ENCODE results near the gene PVALB.

DNA sequence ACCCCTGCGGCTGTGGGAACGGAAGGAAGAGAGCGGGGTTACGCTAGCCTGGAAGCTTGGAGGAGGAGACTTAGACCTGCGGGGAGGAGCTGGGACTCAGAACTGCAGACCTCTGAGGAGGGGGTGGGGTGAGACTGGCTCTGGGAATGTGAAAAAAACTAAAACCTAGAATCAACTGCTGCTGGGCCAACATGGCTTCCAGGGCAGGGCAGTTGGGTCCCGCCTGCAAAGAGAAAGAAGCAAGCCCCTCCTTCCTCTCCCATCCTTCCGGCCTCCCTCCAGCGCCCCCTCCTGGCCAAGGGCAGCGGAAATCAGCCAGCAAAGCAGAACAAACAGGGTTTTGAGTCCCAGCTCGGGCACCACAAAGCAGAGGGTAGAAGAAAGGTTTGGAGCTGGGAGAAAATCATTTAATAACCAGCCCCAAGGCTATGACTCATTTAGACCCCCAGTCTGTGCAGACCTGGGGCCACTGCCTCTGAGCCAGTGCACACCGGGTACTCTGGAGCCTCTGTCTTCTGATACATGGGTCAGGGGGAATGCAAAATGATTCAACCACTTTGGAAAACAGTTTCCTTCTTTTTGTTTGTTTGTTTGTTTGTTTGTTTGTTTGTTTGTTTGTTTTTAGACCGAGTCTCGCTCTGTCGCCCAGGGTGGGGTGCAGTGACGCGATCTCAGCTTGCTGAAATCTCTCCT lies 36.7 kb upstream of the PVALB start:
- peak; percentile 62 to 93 (median 85) for TF ChIP-seq CTCF (IDR thresholded peaks at IDR 0.05 in 2 of 3, conservative IDR thresholded peaks at IDR 0.05 in 1 of 3; ENCODE audit: borderline replicate concordance in 1 of 3, insufficient read depth in 1 of 3, low read depth in 2 of 3, low read length in 2 of 3)
- TF ChIP-seq EZH2phosphoT487 (IDR thresholded peaks at IDR 0.05; ENCODE audit: borderline replicate concordance) = no peak
- TF ChIP-seq POLR2A (IDR thresholded peaks at IDR 0.05; ENCODE audit: borderline replicate concordance, extremely low read depth, insufficient read depth, insufficient read length) = no peak
- no peak for TF ChIP-seq CEBPB (IDR thresholded peaks at IDR 0.05; ENCODE audit: low read depth)

All from HCT116 (cell line).